PC-9 (cell line): ENCODE data around the gene UQCR10.

ENCODE experiments used
- EZH2 ChIP-seq: fragments of 200-600 bp; sonication (generic); IDR thresholded peaks from 2 replicates; pipeline ENCODE4 v1.8.0; 2017; ENCODE audit warnings: antibody characterized with exemption, low read depth
- TF ChIP-seq, protein P1 (sequence below): fragments of 200-600 bp; sonication (generic); conservative IDR thresholded peaks from 2 replicates; pipeline ENCODE4 v1.6.1; 2017; ENCODE audit warnings: mixed run types, antibody characterized with exemption, mild to moderate bottlenecking, moderate library complexity

DNA sequence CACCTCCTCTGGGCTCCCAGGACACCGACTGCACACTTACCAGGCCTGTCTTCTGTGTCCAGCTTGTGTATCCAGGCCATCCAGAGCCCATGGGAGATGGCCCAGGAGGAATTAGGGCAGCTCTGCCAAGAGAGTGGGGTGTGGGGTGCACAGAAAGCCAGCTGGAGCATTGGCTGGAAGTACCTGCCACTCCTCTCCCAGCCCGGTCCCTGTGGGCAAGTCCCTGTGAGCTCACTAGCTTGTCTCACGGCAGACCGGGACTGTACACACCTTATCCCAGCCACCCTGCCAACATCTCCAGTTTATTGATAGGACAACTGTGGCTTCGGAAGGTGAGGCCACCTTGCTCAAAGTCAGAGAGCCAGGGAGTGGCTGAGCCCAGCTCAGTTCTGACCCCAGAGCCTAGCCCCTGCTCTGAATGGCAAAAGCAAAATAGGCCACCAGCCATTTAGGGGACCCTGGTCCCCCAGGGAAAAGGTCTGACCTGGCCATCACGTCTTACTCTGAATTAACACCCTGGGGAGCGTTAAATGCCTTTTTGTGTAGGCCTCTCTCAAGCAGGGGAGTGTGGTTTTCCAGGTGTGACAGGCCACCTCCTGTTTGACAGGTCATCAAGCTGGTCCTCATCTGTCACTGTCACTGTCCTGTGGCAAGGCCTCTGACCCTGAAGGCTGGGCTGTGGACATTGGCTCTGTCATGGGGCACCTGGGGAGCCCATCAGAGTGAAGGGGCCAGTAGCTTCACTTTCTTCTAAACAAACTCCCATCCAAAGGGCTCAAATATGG, 15.1 kb downstream of the UQCR10 start:
- TF ChIP-seq, protein P1, sequence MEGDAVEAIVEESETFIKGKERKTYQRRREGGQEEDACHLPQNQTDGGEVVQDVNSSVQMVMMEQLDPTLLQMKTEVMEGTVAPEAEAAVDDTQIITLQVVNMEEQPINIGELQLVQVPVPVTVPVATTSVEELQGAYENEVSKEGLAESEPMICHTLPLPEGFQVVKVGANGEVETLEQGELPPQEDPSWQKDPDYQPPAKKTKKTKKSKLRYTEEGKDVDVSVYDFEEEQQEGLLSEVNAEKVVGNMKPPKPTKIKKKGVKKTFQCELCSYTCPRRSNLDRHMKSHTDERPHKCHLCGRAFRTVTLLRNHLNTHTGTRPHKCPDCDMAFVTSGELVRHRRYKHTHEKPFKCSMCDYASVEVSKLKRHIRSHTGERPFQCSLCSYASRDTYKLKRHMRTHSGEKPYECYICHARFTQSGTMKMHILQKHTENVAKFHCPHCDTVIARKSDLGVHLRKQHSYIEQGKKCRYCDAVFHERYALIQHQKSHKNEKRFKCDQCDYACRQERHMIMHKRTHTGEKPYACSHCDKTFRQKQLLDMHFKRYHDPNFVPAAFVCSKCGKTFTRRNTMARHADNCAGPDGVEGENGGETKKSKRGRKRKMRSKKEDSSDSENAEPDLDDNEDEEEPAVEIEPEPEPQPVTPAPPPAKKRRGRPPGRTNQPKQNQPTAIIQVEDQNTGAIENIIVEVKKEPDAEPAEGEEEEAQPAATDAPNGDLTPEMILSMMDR, result no peak
- no peak for TF ChIP-seq EZH2
